ACC112 (cell line): ENCODE data around the gene PIK3IP1.

Experiments
- H2AFZ ChIP-seq: fragments of 200-600 bp; sonication (generic); one replicate; pipeline ENCODE4 v1.6.0; 2017; ENCODE audit warnings: antibody characterized with exemption, low read length; ENCODE audit not compliant: unreplicated experiment
- H3K27ac ChIP-seq: fragments of 200-600 bp; sonication (generic); 2 replicates; pipeline ENCODE4 v1.5.1; 2014; ENCODE audit warnings: low read depth, mild to moderate bottlenecking, antibody characterized with exemption, low read length, moderate library complexity
- H3K27me3 ChIP-seq: fragments of 200-600 bp; sonication (generic); 2 replicates; pipeline ENCODE4 v1.6.1; 2014; ENCODE audit warnings: mild to moderate bottlenecking, antibody characterized with exemption, low read length, moderate library complexity, mixed read lengths; ENCODE audit not compliant: insufficient read depth
- H3K36me3 ChIP-seq: fragments of 200-600 bp; sonication (generic); 2 replicates; pipeline ENCODE4 v1.6.1; 2016; ENCODE audit warnings: mild to moderate bottlenecking, antibody characterized with exemption, low read length, moderate library complexity, mixed read lengths; ENCODE audit not compliant: insufficient read depth
- H3K4me1 ChIP-seq: fragments of 200-600 bp; sonication (generic); one replicate; pipeline ENCODE4 v1.6.1; 2016; ENCODE audit warnings: low read length, mixed read lengths; ENCODE audit not compliant: insufficient read depth, unreplicated experiment, control insufficient read depth
- H3K4me3 ChIP-seq: fragments of 200-600 bp; sonication (generic); 2 replicates; pipeline ENCODE4 v1.5.1; 2014; ENCODE audit warnings: mild to moderate bottlenecking, low read depth, low read length
- H3K79me2 ChIP-seq: fragments of 200-600 bp; sonication (generic); one replicate; pipeline ENCODE4 v1.6.0; 2016; ENCODE audit warnings: low read length; ENCODE audit not compliant: control insufficient read depth, unreplicated experiment, insufficient read depth

The PIK3IP1 gene

GRCh38 chr22:31268281-31268680 lies 24.0 kb downstream of the PIK3IP1 start:
- H3K4me1 ChIP-seq: no peaks in the 10 kb centered on the region
- H3K36me3 ChIP-seq: no peaks in the 10 kb centered on the region
- no peak overlapping the region for H2AFZ ChIP-seq
- no peaks in the 10 kb centered on the region for H3K79me2 ChIP-seq
- H3K27me3 ChIP-seq: no peaks in the 10 kb centered on the region
- H3K27ac ChIP-seq: no peak overlapping the region
- no peak overlapping the region for H3K4me3 ChIP-seq

DNA sequence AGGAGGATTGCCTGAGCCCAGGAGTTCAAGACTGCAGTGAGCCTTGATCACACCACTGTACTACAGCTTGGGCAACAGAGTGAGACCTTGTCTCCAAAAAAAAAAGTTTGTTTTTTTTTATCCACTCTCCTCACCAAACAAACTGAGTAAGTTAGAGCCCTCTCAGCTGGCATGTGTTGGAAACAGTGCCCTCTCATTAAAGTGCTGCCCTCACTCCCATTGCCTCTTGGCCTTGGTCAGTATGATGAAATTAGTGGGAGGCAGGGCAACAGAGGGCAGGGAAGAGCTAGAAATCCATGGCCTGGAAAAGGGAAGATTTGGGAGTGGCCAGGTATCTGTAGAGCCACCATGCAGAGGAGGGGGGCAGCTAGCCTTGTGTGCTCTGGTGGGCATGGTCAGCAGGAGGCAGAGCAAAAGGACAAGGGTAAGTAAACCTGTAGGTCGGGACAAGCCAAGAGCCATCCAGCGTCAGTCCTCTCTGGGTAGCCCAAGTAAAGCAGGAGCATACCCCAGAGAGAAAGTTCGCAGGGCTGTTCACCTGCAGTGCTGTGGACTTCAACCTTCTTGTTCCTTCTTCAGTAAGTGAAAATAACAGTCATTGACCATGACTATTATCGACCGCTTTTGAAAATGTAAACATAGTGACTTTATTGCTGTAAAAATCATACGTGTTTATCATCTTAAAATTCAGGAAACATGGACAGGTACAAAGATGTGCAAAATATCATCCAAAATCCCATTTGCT lies 28.2 kb downstream of the PIK3IP1 start:
- no peak overlapping the region for H2AFZ ChIP-seq
- H3K27ac ChIP-seq: no peak overlapping the region
- H3K79me2 ChIP-seq: no peaks in the 10 kb centered on the region
- no peak overlapping the region for H3K4me3 ChIP-seq
- no peaks in the 10 kb centered on the region; the same call in 1 of the 2 replicates for H3K36me3 ChIP-seq
- no peaks in the 10 kb centered on the region for H3K27me3 ChIP-seq
- no peaks in the 10 kb centered on the region for H3K4me1 ChIP-seq

- Histone ChIP-seq H2AFZ (no peak overlapping the region), H3K36me3 (no peaks in the 10 kb centered on the region; the same call in 1 of the 2 replicates), H3K27ac (no peak overlapping the region), H3K4me3 (no peak overlapping the region), H3K27me3 (no peaks in the 10 kb centered on the region), H3K79me2 (no peaks in the 10 kb centered on the region), H3K4me1 (no peaks in the 10 kb centered on the region)
These were observed 29.8 kb downstream of the PIK3IP1 start for GRCh38 chr22:31262312-31263133.

DNA sequence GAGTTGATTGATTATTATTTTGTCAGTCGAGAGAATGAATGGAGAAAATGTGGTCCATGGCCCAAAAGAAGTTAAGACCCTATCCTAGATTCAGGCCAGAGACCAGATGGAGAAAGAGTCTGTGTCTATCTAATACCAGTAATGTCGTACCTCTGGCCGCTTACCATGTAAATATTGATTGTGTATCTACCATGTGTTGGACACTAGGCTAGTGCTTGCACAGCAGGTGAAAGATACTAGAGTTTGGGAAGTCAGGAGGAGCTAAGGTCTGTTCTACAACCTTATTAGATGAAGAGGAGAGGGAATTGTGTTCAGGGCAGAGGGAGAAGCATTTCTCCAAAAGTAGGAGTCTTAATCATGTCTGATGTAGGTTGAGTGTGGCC lies 31.8 kb downstream of the PIK3IP1 start:
- Histone ChIP-seq H3K36me3 (no peaks in the 10 kb centered on the region; the same call in 1 of the 2 replicates), H3K4me3 (no peak overlapping the region), H3K27me3 (no peaks in the 10 kb centered on the region), H3K27ac (no peak overlapping the region), H3K79me2 (no peaks in the 10 kb centered on the region), H2AFZ (no peak overlapping the region), H3K4me1 (no peaks in the 10 kb centered on the region)

DNA sequence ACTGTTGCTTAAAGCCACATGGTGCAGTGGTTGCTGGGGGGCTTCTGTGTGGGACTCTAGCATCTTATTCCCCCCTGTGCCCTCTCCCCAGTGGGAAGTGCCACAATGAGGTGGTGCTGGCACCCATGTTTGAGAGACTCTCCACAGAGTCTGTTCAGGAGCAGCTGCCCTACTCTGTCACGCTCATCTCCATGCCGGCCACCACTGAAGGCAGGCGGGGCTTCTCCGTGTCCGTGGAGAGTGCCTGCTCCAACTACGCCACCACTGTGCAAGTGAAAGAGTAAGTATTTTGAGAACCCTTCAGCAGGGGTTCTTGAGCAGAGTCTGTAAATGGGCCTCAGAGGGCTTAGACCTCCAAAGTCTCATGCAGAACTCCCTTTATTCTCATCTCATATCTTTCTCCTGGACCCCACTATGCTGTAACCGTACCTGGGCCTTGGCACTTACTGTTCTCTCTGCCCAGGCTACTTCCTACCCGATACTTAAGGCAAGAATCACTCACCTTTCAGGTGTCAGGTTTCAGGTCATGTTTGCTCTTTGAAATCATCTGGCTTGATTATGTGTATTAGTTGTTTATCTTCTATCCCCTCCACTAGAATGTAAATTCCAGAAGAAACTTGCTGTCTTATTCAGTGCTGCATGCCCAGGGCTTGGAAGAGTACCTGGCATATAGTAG lies 32.4 kb downstream of the PIK3IP1 start:
- Histone ChIP-seq H3K4me1 (no peaks in the 10 kb centered on the region), H3K4me3 (no peak overlapping the region), H3K79me2 (no peaks in the 10 kb centered on the region), H3K36me3 (no peaks in the 10 kb centered on the region; the same call in 1 of the 2 replicates), H3K27ac (no peak overlapping the region), H3K27me3 (no peaks in the 10 kb centered on the region), H2AFZ (no peak overlapping the region)

GRCh38 chr22:31253949-31254348 lies 38.3 kb downstream of the PIK3IP1 start:
- Histone ChIP-seq H3K36me3 (no peaks in the 10 kb centered on the region; the same call in 1 of the 2 replicates), H3K4me1 (peaks cover 16% of the 10 kb centered on the region), H3K27me3 (no peaks in the 10 kb centered on the region), H3K27ac (no peak overlapping the region), H3K79me2 (peaks cover 1% of the 10 kb centered on the region), H2AFZ (no peak overlapping the region), H3K4me3 (no peak overlapping the region)

GRCh38 chr22:31250740-31251600 lies 41.3 kb downstream of the PIK3IP1 start:
- Histone ChIP-seq H3K79me2 (peaks cover 7% of the 10 kb centered on the region), H3K4me1 (peaks cover 22% of the 10 kb centered on the region), H3K4me3 (no peak overlapping the region), H3K27me3 (no peaks in the 10 kb centered on the region), H3K27ac (no peak overlapping the region), H2AFZ (no peak overlapping the region), H3K36me3 (no peaks in the 10 kb centered on the region)

GRCh38 chr22:31248965-31249958 lies 43.0 kb downstream of the PIK3IP1 start:
- H3K36me3 ChIP-seq: no peaks in the 10 kb centered on the region
- H3K4me1 ChIP-seq: peaks cover 29% of the 10 kb centered on the region
- no peaks in the 10 kb centered on the region for H3K27me3 ChIP-seq
- no peak overlapping the region for H2AFZ ChIP-seq
- H3K27ac ChIP-seq: no peak overlapping the region
- H3K4me3 ChIP-seq: peak overlapping the region; percentile 82
- H3K79me2 ChIP-seq: peaks cover 7% of the 10 kb centered on the region

DNA sequence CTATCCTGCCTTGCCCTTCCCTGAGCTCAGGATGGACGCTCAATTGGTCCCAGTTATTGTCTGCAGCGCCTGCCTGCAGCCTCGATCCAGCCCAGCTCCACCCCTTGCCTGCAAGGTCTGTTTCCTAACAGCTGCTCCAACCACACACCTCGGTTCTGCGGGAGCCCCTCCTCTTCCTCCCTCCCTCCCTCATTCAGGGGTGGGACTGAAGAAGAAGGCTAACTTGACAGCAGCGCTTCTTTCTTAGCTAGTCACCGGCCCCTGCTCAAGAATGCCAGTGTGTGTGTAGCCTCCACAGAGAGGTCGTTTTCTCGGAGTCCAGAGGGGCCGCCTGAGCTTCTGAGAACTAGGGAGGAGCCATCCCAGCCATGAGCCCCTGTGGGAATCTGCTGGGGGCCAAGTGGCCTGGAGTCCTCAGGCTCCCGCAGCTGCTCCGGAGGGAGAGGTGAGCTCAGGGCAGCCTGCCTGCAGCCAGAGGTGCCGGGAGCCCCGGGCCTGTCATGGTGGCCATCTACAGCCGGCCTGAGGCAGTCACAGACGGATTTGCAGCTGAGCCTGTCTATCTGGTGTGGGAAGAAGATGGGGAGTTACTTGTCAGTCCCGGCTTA lies 44.0 kb downstream of the PIK3IP1 start:
- Histone ChIP-seq H2AFZ (peak overlapping the region; percentile 41), H3K4me3 (peak overlapping the region; percentile 82)

More for the DNA sequence above, 44.0 kb downstream of the PIK3IP1 start:
- H3K79me2 ChIP-seq: peaks cover 7% of the 10 kb centered on the region
- no peaks in the 10 kb centered on the region for H3K27me3 ChIP-seq
- no peak overlapping the region for H3K27ac ChIP-seq
- H3K36me3 ChIP-seq: no peaks in the 10 kb centered on the region
- H3K4me1 ChIP-seq: peaks cover 39% of the 10 kb centered on the region
